ENCODE data around the gene FSTL3.

DNA sequence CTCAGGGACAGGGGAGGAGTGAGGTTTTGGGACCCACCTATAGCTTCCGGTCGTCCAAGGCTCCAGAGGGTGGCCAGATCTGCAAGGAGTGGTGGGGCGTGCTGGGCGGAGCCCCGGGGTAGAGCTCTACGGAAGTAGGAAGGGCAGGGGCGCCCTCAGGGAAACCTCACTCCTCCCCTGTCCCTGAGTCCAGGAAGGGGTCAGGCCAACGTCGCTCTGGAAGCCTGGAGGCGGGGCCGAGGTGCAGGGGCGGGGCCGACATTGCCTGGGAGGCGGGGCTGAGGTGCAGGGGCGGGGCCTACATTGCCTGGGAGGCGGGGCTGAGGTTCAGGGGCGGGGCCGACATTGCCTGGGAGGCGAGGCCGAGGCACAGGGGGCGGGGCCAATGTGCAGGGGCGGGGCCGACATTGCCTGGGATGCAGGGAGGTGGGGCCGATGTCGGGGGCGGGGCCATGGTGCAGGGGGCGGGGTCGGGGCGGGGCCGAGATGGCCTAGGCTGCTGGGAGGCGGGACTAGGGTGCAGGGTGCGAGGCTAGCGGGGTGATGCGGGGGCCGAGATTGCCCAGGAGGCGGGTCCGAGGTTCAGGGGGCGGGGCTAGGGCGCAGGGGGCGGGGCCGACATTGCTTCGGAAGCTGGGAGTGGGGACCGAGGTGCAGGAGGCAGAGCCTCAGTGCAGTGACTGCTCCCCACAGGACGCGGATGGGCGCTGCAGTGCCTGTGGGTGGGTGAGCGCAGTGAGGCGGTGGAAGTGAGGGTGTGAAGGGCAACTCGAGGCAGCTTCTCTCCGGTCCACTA is 27.7 kb downstream of the FSTL3 start:
- TF ChIP-seq CTCF (IDR thresholded peaks at IDR 0.05 in 2 of 3, conservative IDR thresholded peaks at IDR 0.05 in 1 of 3; ENCODE audit: borderline replicate concordance in 1 of 3, insufficient read depth in 1 of 3, low read depth in 2 of 3, low read length in 2 of 3) (no peak), SIN3A (IDR thresholded peaks at IDR 0.05; ENCODE audit: low read depth) (no peak), EZH2 (IDR thresholded peaks at IDR 0.05) (no peak), POLR2AphosphoS5 (IDR thresholded peaks at IDR 0.05; ENCODE audit: low read depth, low read length) (peak; percentile 80), POLR2A (IDR thresholded peaks at IDR 0.05; ENCODE audit: borderline replicate concordance, extremely low read depth, insufficient read depth, insufficient read length) (no peak)
- TF ChIP-seq, protein P1, sequence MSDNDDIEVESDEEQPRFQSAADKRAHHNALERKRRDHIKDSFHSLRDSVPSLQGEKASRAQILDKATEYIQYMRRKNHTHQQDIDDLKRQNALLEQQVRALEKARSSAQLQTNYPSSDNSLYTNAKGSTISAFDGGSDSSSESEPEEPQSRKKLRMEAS (IDR thresholded peaks at IDR 0.05), result no peak
